NB4 (cell line): ENCODE measurements around the gene HEBP1.

Experiments used
- DNase-seq: peaks from one replicate; pipeline ENCODE4 v3.0.0; 2010; ENCODE audit warnings: low read depth
- H3K4me3 ChIP-seq: one replicate; pipeline ENCODE4 v1.5.1; 2011; ENCODE audit warnings: mild to moderate bottlenecking, low read depth, low read length, moderate library complexity
- CTCF ChIP-seq: IDR thresholded peaks from one replicate; pipeline ENCODE4 v1.5.1; 2012; ENCODE audit warnings: low read depth, low read length
- MAX ChIP-seq: IDR thresholded peaks from 2 replicates; pipeline ENCODE4 v1.6.1; 2011; ENCODE audit warnings: low read depth, low read length
- MYC ChIP-seq: IDR thresholded peaks from 2 replicates; pipeline ENCODE4 v1.6.1; 2011; ENCODE audit warnings: low read depth, low read length
- POLR2A ChIP-seq: IDR thresholded peaks from 2 replicates; pipeline ENCODE4 v1.6.1; 2011; ENCODE audit warnings: mild to moderate bottlenecking; ENCODE audit not compliant: insufficient read length; ENCODE audit errors: extremely low read depth

Gene HEBP1

GRCh38 chr12:12943586-12944260, 56.3 kb downstream of the HEBP1 start:
- H3K4me3 ChIP-seq, result no peak overlapping the region
- DNase-seq, result no peak
- TF ChIP-seq MAX (no peak), MYC (no peak), CTCF (no peak), POLR2A (no peak)

GRCh38 chr12:12941450-12942350, 58.4 kb downstream of the HEBP1 start:
- no peak for DNase-seq
- no peak for TF ChIP-seq MYC
- H3K4me3 ChIP-seq, result no peak overlapping the region

GRCh38 chr12:12939888-12940287, 60.2 kb downstream of the HEBP1 start:
- no peak overlapping the region for H3K4me3 ChIP-seq
- no peak for TF ChIP-seq POLR2A
- no peak for TF ChIP-seq CTCF
- no peak for TF ChIP-seq MAX
- no peak for TF ChIP-seq MYC
- DNase-seq, result no peak

GRCh38 chr12:12938541-12938940, 61.5 kb downstream of the HEBP1 start:
- no peak overlapping the region for H3K4me3 ChIP-seq
- no peak for DNase-seq
- no peak for TF ChIP-seq MYC
- TF ChIP-seq MAX, result no peak
- TF ChIP-seq POLR2A, result no peak
- TF ChIP-seq CTCF, result no peak

GRCh38 chr12:12936983-12937491, 63.0 kb downstream of the HEBP1 start:
- no peak for DNase-seq
- TF ChIP-seq CTCF (no peak), POLR2A (no peak)
- no peak overlapping the region for H3K4me3 ChIP-seq

- H3K4me3 ChIP-seq, result no peak overlapping the region
- DNase-seq, result no peak
- no peak for TF ChIP-seq MAX
- TF ChIP-seq MYC, result no peak
- no peak for TF ChIP-seq CTCF
- no peak for TF ChIP-seq POLR2A
These were observed 65.5 kb downstream of the HEBP1 start for GRCh38 chr12:12934556-12934955.
